ENCODE results near the gene RNF149. TPM values are rescaled to one million over a fixed set of nuclear protein-coding genes. Genes with fewer than 3 reads are reported as not detected.

Gene RNF149
- total RNA-seq, 1 donor from 2014 or later = 35.0 TPM

GRCh38 chr2:101282980-101283379 is 25.5 kb downstream of the RNF149 start:
- Histone ChIP-seq H3K79me2 (ENCODE audit: low read depth) (no peaks in the 10 kb centered on the region), H3K9me3 (ENCODE audit: low read depth) (no peaks in the 10 kb centered on the region), H3K4me3 (no peak overlapping the region), H3K27ac (no peak overlapping the region), H3K9ac (no peak overlapping the region), H3F3A (ENCODE audit: low read depth) (no peaks in the 10 kb centered on the region), H2AFZ (replicated peaks) (no peak overlapping the region), H3K4me1 (no peaks in the 10 kb centered on the region), H3K36me3 (peaks cover 4% of the 10 kb centered on the region), H3K27me3 (no peaks in the 10 kb centered on the region), H3K4me2 (no peak overlapping the region), H4K20me1 (ENCODE audit: low read depth) (no peaks in the 10 kb centered on the region)
- no peaks in the 10 kb centered on the region for H3K4me1 Mint-ChIP-seq
- no peak for DNase-seq (ENCODE audit: low spot score)
- no peaks in the 10 kb centered on the region for H3K27me3 Mint-ChIP-seq (ENCODE audit: insufficient read depth, low read depth)
- no peak overlapping the region for H3K27ac Mint-ChIP-seq
- no peak for TF ChIP-seq EZH2 (IDR thresholded peaks at IDR 0.05)
- no peak for TF ChIP-seq CTCF (IDR thresholded peaks at IDR 0.05)
- no peak for TF ChIP-seq EZH2phosphoT487 (IDR thresholded peaks at IDR 0.05)
- no peaks in the 10 kb centered on the region for H3K9me3 Mint-ChIP-seq
- H3K4me3 Mint-ChIP-seq = no peak overlapping the region
- peaks cover 18% of the 10 kb centered on the region for H3K36me3 Mint-ChIP-seq

- H2AFZ ChIP-seq (replicated peaks) = no peak overlapping the region
- no peaks in the 10 kb centered on the region for H3K79me2 ChIP-seq (ENCODE audit: low read depth)
- H4K20me1 ChIP-seq (ENCODE audit: low read depth) = no peaks in the 10 kb centered on the region
- no peak overlapping the region for H3K4me3 ChIP-seq
- H3K27ac ChIP-seq = no peak overlapping the region
- DNase-seq (ENCODE audit: low spot score) = no peak
- H3K9ac ChIP-seq = no peak overlapping the region
- H3F3A ChIP-seq (ENCODE audit: low read depth) = no peaks in the 10 kb centered on the region
- no peaks in the 10 kb centered on the region for H3K4me1 Mint-ChIP-seq
- peaks cover 21% of the 10 kb centered on the region for H3K36me3 Mint-ChIP-seq
- no peak overlapping the region for H3K4me3 Mint-ChIP-seq
- H3K4me1 ChIP-seq = no peaks in the 10 kb centered on the region
- no peak overlapping the region for H3K4me2 ChIP-seq
- H3K27ac Mint-ChIP-seq = no peak overlapping the region
- H3K9me3 ChIP-seq (ENCODE audit: low read depth) = no peaks in the 10 kb centered on the region
- H3K27me3 Mint-ChIP-seq (ENCODE audit: insufficient read depth, low read depth) = no peaks in the 10 kb centered on the region
- H3K36me3 ChIP-seq = peaks cover 4% of the 10 kb centered on the region
- no peaks in the 10 kb centered on the region for H3K27me3 ChIP-seq
- TF ChIP-seq EZH2 (IDR thresholded peaks at IDR 0.05) = no peak
- no peaks in the 10 kb centered on the region for H3K9me3 Mint-ChIP-seq
These were observed 27.0 kb downstream of the RNF149 start for GRCh38 chr2:101281482-101281881.

GRCh38 chr2:101278925-101279324 is 29.6 kb downstream of the RNF149 start:
- no peaks in the 10 kb centered on the region for H3K9me3 Mint-ChIP-seq
- H3K9ac ChIP-seq = no peak overlapping the region
- H3K79me2 ChIP-seq (ENCODE audit: low read depth) = no peaks in the 10 kb centered on the region
- H3K4me3 ChIP-seq = no peak overlapping the region
- no peak overlapping the region for H3K27ac ChIP-seq
- H3K27me3 Mint-ChIP-seq (ENCODE audit: insufficient read depth, low read depth) = no peaks in the 10 kb centered on the region
- H3K9me3 ChIP-seq (ENCODE audit: low read depth) = no peaks in the 10 kb centered on the region
- H4K20me1 ChIP-seq (ENCODE audit: low read depth) = no peaks in the 10 kb centered on the region
- H3K4me1 ChIP-seq = no peaks in the 10 kb centered on the region
- no peak overlapping the region for H3K4me2 ChIP-seq
- no peak overlapping the region for H3K4me3 Mint-ChIP-seq
- no peaks in the 10 kb centered on the region for H3K27me3 ChIP-seq
- H3K4me1 Mint-ChIP-seq = no peaks in the 10 kb centered on the region
- no peak for DNase-seq (ENCODE audit: low spot score)
- TF ChIP-seq EZH2 (IDR thresholded peaks at IDR 0.05) (no peak), CTCF (IDR thresholded peaks at IDR 0.05) (no peak), EZH2phosphoT487 (IDR thresholded peaks at IDR 0.05) (no peak)
- H3K36me3 ChIP-seq = no peaks in the 10 kb centered on the region
- H2AFZ ChIP-seq (replicated peaks) = no peak overlapping the region
- no peaks in the 10 kb centered on the region for H3F3A ChIP-seq (ENCODE audit: low read depth)
- peaks cover 21% of the 10 kb centered on the region for H3K36me3 Mint-ChIP-seq
- no peak overlapping the region for H3K27ac Mint-ChIP-seq

GRCh38 chr2:101277111-101277510 is 31.4 kb downstream of the RNF149 start:
- no peaks in the 10 kb centered on the region for H3K79me2 ChIP-seq (ENCODE audit: low read depth)
- no peaks in the 10 kb centered on the region for H3K9me3 ChIP-seq (ENCODE audit: low read depth)
- no peaks in the 10 kb centered on the region for H3F3A ChIP-seq (ENCODE audit: low read depth)
- H3K27me3 ChIP-seq = no peaks in the 10 kb centered on the region
- peaks cover 4% of the 10 kb centered on the region for H3K36me3 ChIP-seq
- H2AFZ ChIP-seq (replicated peaks) = no peak overlapping the region
- no peaks in the 10 kb centered on the region for H3K4me1 ChIP-seq
- Mint-ChIP-seq H3K4me3 (no peak overlapping the region), H3K4me1 (no peaks in the 10 kb centered on the region), H3K36me3 (peaks cover 20% of the 10 kb centered on the region), H3K27ac (no peak overlapping the region), H3K27me3 (ENCODE audit: insufficient read depth, low read depth) (no peaks in the 10 kb centered on the region), H3K9me3 (no peaks in the 10 kb centered on the region)
- H4K20me1 ChIP-seq (ENCODE audit: low read depth) = no peaks in the 10 kb centered on the region
- H3K4me2 ChIP-seq = no peak overlapping the region
- H3K4me3 ChIP-seq = no peak overlapping the region
- no peak overlapping the region for H3K27ac ChIP-seq
- DNase-seq (ENCODE audit: low spot score) = no peak
- no peak overlapping the region for H3K9ac ChIP-seq
- TF ChIP-seq CTCF (IDR thresholded peaks at IDR 0.05) (no peak), EZH2 (IDR thresholded peaks at IDR 0.05) (no peak), EZH2phosphoT487 (IDR thresholded peaks at IDR 0.05) (no peak)
